Endothelial cell of umbilical vein (primary cell): ENCODE data around the gene PFDN5. TPM values are rescaled to one million over a fixed set of nuclear protein-coding genes. Genes with fewer than 3 reads are reported as not detected.

Source experiments
- BruUV-seq: library from RNA; stranded (reverse); fragments of 400-500 nt; replicated peaks from 2 replicates; lab custom pipeline; 2021; lab: Mats Ljungman, UMichigan
- CTCF ChIA-PET: fragments of 300-600, 350-600 bp; sonication (Branson Sonifier 250); formaldehyde crosslinking; loops from one replicate; lab custom pipeline; 2021; ENCODE audit warnings: antibody characterized with exemption, inconsistent platforms; lab: Charles Lee
- POLR2A ChIA-PET: fragments of 300-600, 350-600 bp; sonication (Branson Sonifier 250); formaldehyde crosslinking; loops from one replicate; lab custom pipeline; 2021; ENCODE audit warnings: antibody characterized with exemption, inconsistent platforms; lab: Charles Lee
- DNase-seq: peaks from one replicate; pipeline ENCODE4 v3.0.0-alpha.2; 2011; ENCODE audit warnings: low read depth, low spot score
- FAIRE-seq: peaks from 2 replicates; lab custom pipeline; 2011; peaks lifted over from hg19 to GRCh38; lab: Jason Lieb, UNC
- H2AFZ ChIP-seq: 2 replicates; pipeline ENCODE4 v1.6.0; 2012; ENCODE audit warnings: low read depth, low read length, control low read depth, inconsistent platforms
- H3K27ac ChIP-seq: 2 replicates; pipeline ENCODE4 v1.5.1; 2011; ENCODE audit warnings: low read depth, mild to moderate bottlenecking, control low read depth, low read length, moderate library complexity; ENCODE audit not compliant: insufficient read depth
- H3K27me3 ChIP-seq, 2 experiments: 2 replicates each; pipeline versions ENCODE4 v1.6.0 to v1.6.1; 2011; ENCODE audit warnings: low read length in 2 of 2, mixed read lengths in 1 of 2; ENCODE audit not compliant: control insufficient read depth in 2 of 2, insufficient read depth in 2 of 2
- H3K36me3 ChIP-seq, 2 experiments: 2 replicates in 1 of 2; 3 replicates in 1 of 2; pipeline ENCODE4 v1.5.1; 2011; ENCODE audit warnings: low read length in 2 of 2, mild to moderate bottlenecking in 1 of 2, moderate library complexity in 1 of 2; ENCODE audit not compliant: control insufficient read depth in 2 of 2, insufficient read depth in 2 of 2; ENCODE audit errors: extremely low read depth in 1 of 2
- H3K4me1 ChIP-seq: 3 replicates; pipeline ENCODE4 v1.5.1; 2011; ENCODE audit warnings: mild to moderate bottlenecking, low read length; ENCODE audit not compliant: control insufficient read depth, insufficient read depth; ENCODE audit errors: extremely low read depth
- H3K4me2 ChIP-seq: 2 replicates; pipeline ENCODE4 v1.6.1; 2011; ENCODE audit warnings: low read length, control low read depth, mixed read lengths; ENCODE audit not compliant: insufficient read depth
- H3K4me3 ChIP-seq, 3 experiments: fragments of 200-600 bp in 1 of 3; sonication (generic), shearing (Covaris generic) in 1 of 3; replicated peaks in 1 of 3; 2 replicates each; pipeline ENCODE4 v1.5.1; 2011 to 2016; ENCODE audit warnings: control low read depth in 3 of 3, low read length in 3 of 3, mild to moderate bottlenecking in 2 of 3, inconsistent platforms in 1 of 3, low read depth in 1 of 3, moderate library complexity in 1 of 3; ENCODE audit not compliant: insufficient read depth in 1 of 3
- H3K79me2 ChIP-seq: 2 replicates; pipeline ENCODE4 v1.6.0; 2012; ENCODE audit warnings: low read length, inconsistent platforms; ENCODE audit not compliant: control insufficient read depth, insufficient read depth
- H3K9ac ChIP-seq: replicated peaks from 2 replicates; pipeline ENCODE3; 2011; ENCODE audit warnings: low read length, control low read depth; ENCODE audit not compliant: insufficient read depth; ENCODE audit errors: extremely low read depth
- H3K9me1 ChIP-seq: replicated peaks from 3 replicates; pipeline ENCODE4 v1.6.0; 2011; ENCODE audit warnings: mild to moderate bottlenecking, low read length; ENCODE audit not compliant: control insufficient read depth, insufficient read depth; ENCODE audit errors: extremely low read depth
- H3K9me3 ChIP-seq: replicated peaks from 2 replicates; pipeline ENCODE4 v1.5.1; 2012; ENCODE audit warnings: low read length, inconsistent platforms; ENCODE audit not compliant: control insufficient read depth, insufficient read depth
- H4K20me1 ChIP-seq: replicated peaks from 2 replicates; pipeline ENCODE3; 2011; ENCODE audit warnings: mild to moderate bottlenecking, low read length; ENCODE audit not compliant: control insufficient read depth, insufficient read depth; ENCODE audit errors: extremely low read depth
- EZH2 ChIP-seq: IDR thresholded peaks from 2 replicates; pipeline ENCODE4 v1.6.1; 2012; ENCODE audit warnings: borderline replicate concordance, low read depth, mild to moderate bottlenecking, moderate library complexity, low read length, inconsistent platforms; ENCODE audit not compliant: severe bottlenecking
- FOS ChIP-seq: IDR thresholded peaks from 2 replicates; pipeline ENCODE4 v1.6.1; 2011; ENCODE audit warnings: mild to moderate bottlenecking, low read length, moderate library complexity, borderline replicate concordance; ENCODE audit not compliant: insufficient read depth
- GATA2 ChIP-seq: IDR thresholded peaks from 2 replicates; pipeline ENCODE4 v1.7.0; 2011; ENCODE audit warnings: low read depth, mild to moderate bottlenecking, moderate library complexity, mixed read lengths, low read length; ENCODE audit not compliant: insufficient read length, insufficient read depth
- JUN ChIP-seq: IDR thresholded peaks from 2 replicates; pipeline ENCODE4 v1.6.1; 2011; ENCODE audit warnings: borderline replicate concordance, low read depth; ENCODE audit not compliant: insufficient read length, insufficient read depth
- MYC ChIP-seq: IDR thresholded peaks from one replicate; pipeline ENCODE4 v1.6.1; 2011; ENCODE audit warnings: mild to moderate bottlenecking, low read depth, low read length
- POLR2A ChIP-seq: IDR thresholded peaks from 2 replicates; pipeline ENCODE4 v1.6.1; 2012; ENCODE audit warnings: low read depth, mild to moderate bottlenecking, control low read depth, low read length
- POLR2AphosphoS5 ChIP-seq: IDR thresholded peaks from 2 replicates; pipeline ENCODE4 v1.6.1; 2012; ENCODE audit warnings: low read depth, mild to moderate bottlenecking, control low read depth, low read length, moderate library complexity; ENCODE audit not compliant: insufficient read depth
- dilution Hi-C: fragments of 300-500 bp; cut with MboI; formaldehyde crosslinking; loops from one replicate; pipeline ENCODE4 v1.15.0; 2019; ENCODE audit warnings: low sequenced_read_pairs; ENCODE audit not compliant: extremely low pct_ligation_motif_present
- intact Hi-C: fragments of 100-400 bp; cut with micrococcal nuclease; formaldehyde crosslinking; loops from one replicate; pipeline ENCODE4 v1.10.0; 2022
- polyA plus RNA-seq, 4 experiments: library from polyadenylated mRNA; depleted of rRNA in 3 of 4; stranded (reverse) in 3 of 4; unstranded in 1 of 4; fragments of >200 nt; gene quantifications; 2 replicates each; pipeline versions ENCODE4 v1.2.1 to v1.2.3, GENCODE V29; 2011 to 2012; ENCODE audit warnings: missing spikeins in 1 of 4
- total RNA-seq: library from RNA; stranded (reverse); gene quantifications from 2 replicates; pipeline ENCODE4 v1.2.3, GENCODE V29; 2021
- TF ChIP-seq, protein P1 (sequence below): IDR thresholded peaks from 2 replicates; pipeline ENCODE4 v1.6.1; 2011; ENCODE audit not compliant: insufficient read depth, insufficient read length
- TF ChIP-seq, protein P2 (sequence below), 2 donors: IDR thresholded peaks; 1 replicate in 1 of 2; 2 replicates in 1 of 2; pipeline ENCODE4 v1.5.1; 2011; ENCODE audit warnings: low read length in 2 of 2, mild to moderate bottlenecking in 2 of 2, moderate library complexity in 2 of 2, control low read depth in 1 of 2, inconsistent platforms in 1 of 2, low read depth in 1 of 2; ENCODE audit not compliant: insufficient read depth in 1 of 2; ENCODE audit errors: extremely low read depth in 1 of 2

The PFDN5 gene
- total and polyA plus RNA-seq, 2 donors (not counting 3 experiments of a cell fraction or from before 2014, with no cell fraction given) = 301 to 745 TPM

DNA sequence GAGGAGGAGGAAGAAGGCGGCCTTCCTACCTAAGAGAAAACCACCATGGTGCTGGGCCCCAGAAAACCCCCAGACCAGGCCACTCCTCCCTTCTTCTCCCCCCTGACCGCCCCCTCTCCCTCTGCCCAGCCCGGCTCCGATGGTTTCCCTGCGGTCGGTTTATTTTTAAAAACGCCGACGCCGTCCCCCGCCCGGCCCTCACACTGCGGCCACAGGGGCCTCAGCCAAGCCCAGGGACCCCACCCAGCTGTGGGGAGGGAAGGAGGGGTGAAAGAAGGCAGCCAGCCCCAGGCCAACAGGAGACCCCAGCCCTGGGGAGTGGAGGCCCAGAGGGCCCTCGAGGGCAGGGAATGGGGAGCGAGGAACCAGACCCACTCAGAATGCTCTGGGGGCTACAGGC, 37.4 kb downstream of the PFDN5 start:
- intact Hi-C loops (no loop called here), dilution Hi-C loops (no loop called here)
- BruUV-seq = no TSS peak
- H2AFZ ChIP-seq = no peak overlapping the region
- H3K36me3 ChIP-seq = no peaks in the 10 kb centered on the region
- ChIA-PET POLR2A (no interaction called here), CTCF (interaction anchor here (1.2 to 13.2 kb wide), 5 partner anchors 11 to 89 kb away, joined by 3 to 225 read pairs (median 6); partner anchors contain the start of gene AAAS)
- no peaks in the 10 kb centered on the region for H3K9me3 ChIP-seq
- no peaks in the 10 kb centered on the region for H4K20me1 ChIP-seq
- no peak for TF ChIP-seq FOS
- TF ChIP-seq, protein P1, sequence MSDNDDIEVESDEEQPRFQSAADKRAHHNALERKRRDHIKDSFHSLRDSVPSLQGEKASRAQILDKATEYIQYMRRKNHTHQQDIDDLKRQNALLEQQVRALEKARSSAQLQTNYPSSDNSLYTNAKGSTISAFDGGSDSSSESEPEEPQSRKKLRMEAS = no peak
- no peak for TF ChIP-seq POLR2AphosphoS5
- no peak for TF ChIP-seq JUN
- no peak for TF ChIP-seq POLR2A
- no peak for TF ChIP-seq EZH2
- TF ChIP-seq MYC = no peak
- TF ChIP-seq, protein P2, sequence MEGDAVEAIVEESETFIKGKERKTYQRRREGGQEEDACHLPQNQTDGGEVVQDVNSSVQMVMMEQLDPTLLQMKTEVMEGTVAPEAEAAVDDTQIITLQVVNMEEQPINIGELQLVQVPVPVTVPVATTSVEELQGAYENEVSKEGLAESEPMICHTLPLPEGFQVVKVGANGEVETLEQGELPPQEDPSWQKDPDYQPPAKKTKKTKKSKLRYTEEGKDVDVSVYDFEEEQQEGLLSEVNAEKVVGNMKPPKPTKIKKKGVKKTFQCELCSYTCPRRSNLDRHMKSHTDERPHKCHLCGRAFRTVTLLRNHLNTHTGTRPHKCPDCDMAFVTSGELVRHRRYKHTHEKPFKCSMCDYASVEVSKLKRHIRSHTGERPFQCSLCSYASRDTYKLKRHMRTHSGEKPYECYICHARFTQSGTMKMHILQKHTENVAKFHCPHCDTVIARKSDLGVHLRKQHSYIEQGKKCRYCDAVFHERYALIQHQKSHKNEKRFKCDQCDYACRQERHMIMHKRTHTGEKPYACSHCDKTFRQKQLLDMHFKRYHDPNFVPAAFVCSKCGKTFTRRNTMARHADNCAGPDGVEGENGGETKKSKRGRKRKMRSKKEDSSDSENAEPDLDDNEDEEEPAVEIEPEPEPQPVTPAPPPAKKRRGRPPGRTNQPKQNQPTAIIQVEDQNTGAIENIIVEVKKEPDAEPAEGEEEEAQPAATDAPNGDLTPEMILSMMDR (IDR thresholded peaks at IDR 0.05; ENCODE audit: extremely low read depth in 1 of 2, insufficient read depth in 1 of 2, low read depth in 1 of 2, low read length in 2 of 2) = no peak
- no peak for TF ChIP-seq GATA2
- no peaks in the 10 kb centered on the region for H3K79me2 ChIP-seq
- no peak overlapping the region for H3K4me3 ChIP-seq
- H3K9me1 ChIP-seq = no peaks in the 10 kb centered on the region
- DNase-seq (no peak), FAIRE-seq (no peak)
- H3K4me1 ChIP-seq = no peaks in the 10 kb centered on the region
- no peak overlapping the region for H3K27ac ChIP-seq
- no peak overlapping the region for H3K9ac ChIP-seq
- H3K4me2 ChIP-seq = no peak overlapping the region
- H3K27me3 ChIP-seq = peaks cover 14 to 22% of the 10 kb centered on the region in 2 experiments
